Measurements from ENCODE around the gene SH2D6. TPM values are rescaled to one million over a fixed set of nuclear protein-coding genes. Genes with fewer than 3 reads are reported as not detected.

SH2D6 gene
- 0.07 and 0.74 TPM in 2 replicates for total RNA-seq (ENCODE audit: low replicate concordance)

- Histone ChIP-seq H3K4me1 (peaks cover 6% of the 10 kb centered on the region), H3K4me2 (peak within 1 kb of the TSS; percentile 76), H3K4me3 (peak within 1 kb of the TSS; percentile 74), H4K20me1 (ENCODE audit: low read depth) (no peaks in the 10 kb centered on the region), H3K27me3 (peaks cover 10% of the 10 kb centered on the region), H3F3A (ENCODE audit: low read depth) (peaks cover 12% of the 10 kb centered on the region), H3K79me2 (ENCODE audit: low read depth) (no peaks in the 10 kb centered on the region), H3K27ac (no peak within 1 kb of the TSS), H2AFZ (replicated peaks) (peak within 1 kb of the TSS; percentile 91), H3K9ac (peak within 1 kb of the TSS; percentile 30), H3K9me3 (ENCODE audit: low read depth) (no peaks in the 10 kb centered on the region), H3K36me3 (no peaks in the 10 kb centered on the region)
- TF ChIP-seq EZH2 (IDR thresholded peaks at IDR 0.05), result no peak
- no peak for TF ChIP-seq EZH2phosphoT487 (IDR thresholded peaks at IDR 0.05)
- no peak for TF ChIP-seq CTCF (IDR thresholded peaks at IDR 0.05)
- Mint-ChIP-seq H3K36me3 (no peaks in the 10 kb centered on the region), H3K4me1 (peaks cover 44% of the 10 kb centered on the region), H3K27ac (peak within 1 kb of the TSS; percentile 100), H3K27me3 (ENCODE audit: insufficient read depth, low read depth) (peaks cover 23% of the 10 kb centered on the region), H3K9me3 (no peaks in the 10 kb centered on the region), H3K4me3 (peak within 1 kb of the TSS; percentile 93)
- DNase-seq (ENCODE audit: low spot score), result peak; percentile 91
Measured at GRCh38 chr2:85418132-85419008, at the start of gene SH2D6. TSS of gene SH2D6 (plus strand) at chr2:85418714. CDS start at chr2:85429466, 10,752 bp downstream.

- peaks cover 11% of the 10 kb centered on the region for H3K36me3 Mint-ChIP-seq
- no peaks in the 10 kb centered on the region for H3K79me2 ChIP-seq (ENCODE audit: low read depth)
- DNase-seq (ENCODE audit: low spot score), result no peak
- TF ChIP-seq EZH2 (IDR thresholded peaks at IDR 0.05) (no peak), EZH2phosphoT487 (IDR thresholded peaks at IDR 0.05) (no peak), CTCF (IDR thresholded peaks at IDR 0.05) (no peak)
- no peaks in the 10 kb centered on the region for H4K20me1 ChIP-seq (ENCODE audit: low read depth)
- no peak overlapping the region for H3K27ac Mint-ChIP-seq
- H3K4me1 Mint-ChIP-seq, result no peaks in the 10 kb centered on the region
- no peaks in the 10 kb centered on the region for H3K4me1 ChIP-seq
- no peaks in the 10 kb centered on the region for H3K27me3 ChIP-seq
- no peak overlapping the region for H3K9ac ChIP-seq
- H2AFZ ChIP-seq (replicated peaks), result no peak overlapping the region
- H3F3A ChIP-seq (ENCODE audit: low read depth), result no peaks in the 10 kb centered on the region
- no peak overlapping the region for H3K4me3 ChIP-seq
- H3K36me3 ChIP-seq, result no peaks in the 10 kb centered on the region
- no peak overlapping the region for H3K27ac ChIP-seq
- H3K4me3 Mint-ChIP-seq, result no peak overlapping the region
- peaks cover 4% of the 10 kb centered on the region for H3K27me3 Mint-ChIP-seq (ENCODE audit: insufficient read depth, low read depth)
- H3K9me3 ChIP-seq (ENCODE audit: low read depth), result no peaks in the 10 kb centered on the region
- H3K9me3 Mint-ChIP-seq, result no peaks in the 10 kb centered on the region
- no peak overlapping the region for H3K4me2 ChIP-seq
Measured at GRCh38 chr2:85368921-85369320, 49.6 kb upstream of the SH2D6 start.

GRCh38 chr2:85369500-85369899, 49.0 kb upstream of the SH2D6 start:
- Mint-ChIP-seq H3K27ac (peak overlapping the region; percentile 25), H3K27me3 (ENCODE audit: insufficient read depth, low read depth) (peaks cover 4% of the 10 kb centered on the region), H3K36me3 (peaks cover 13% of the 10 kb centered on the region), H3K9me3 (no peaks in the 10 kb centered on the region), H3K4me3 (no peak overlapping the region), H3K4me1 (no peaks in the 10 kb centered on the region)
- no peak overlapping the region for H2AFZ ChIP-seq (replicated peaks)
- H3K4me2 ChIP-seq, result no peak overlapping the region
- no peaks in the 10 kb centered on the region for H3K9me3 ChIP-seq (ENCODE audit: low read depth)
- H3K27me3 ChIP-seq, result no peaks in the 10 kb centered on the region
- no peak overlapping the region for H3K4me3 ChIP-seq
- DNase-seq (ENCODE audit: low spot score), result no peak
- no peaks in the 10 kb centered on the region for H3K4me1 ChIP-seq
- TF ChIP-seq EZH2phosphoT487 (IDR thresholded peaks at IDR 0.05) (no peak), CTCF (IDR thresholded peaks at IDR 0.05) (no peak), EZH2 (IDR thresholded peaks at IDR 0.05) (no peak)
- no peaks in the 10 kb centered on the region for H3K79me2 ChIP-seq (ENCODE audit: low read depth)
- H3K27ac ChIP-seq, result no peak overlapping the region
- no peaks in the 10 kb centered on the region for H4K20me1 ChIP-seq (ENCODE audit: low read depth)
- H3K9ac ChIP-seq, result no peak overlapping the region
- H3F3A ChIP-seq (ENCODE audit: low read depth), result no peaks in the 10 kb centered on the region
- no peaks in the 10 kb centered on the region for H3K36me3 ChIP-seq

Measured in neural progenitor cell (in vitro differentiated cells).